GM12891 (cell line): ENCODE data around the gene NBAS.
A peak's percentile ranks its signal among the peaks of the same experiment; 100 is the strongest.

Experiments
- DNase-seq: peaks from one replicate; pipeline ENCODE4 v3.0.0; 2011; ENCODE audit warnings: low spot score; ENCODE audit not compliant: insufficient read length
- FAIRE-seq: peaks from 2 replicates; lab custom pipeline; 2011; peaks lifted over from hg19 to GRCh38; lab: Jason Lieb, UNC
- PAX5 ChIP-seq: IDR thresholded peaks from 2 replicates; pipeline ENCODE4 v1.6.1; 2011; ENCODE audit warnings: low read length, moderate library complexity, mild to moderate bottlenecking; ENCODE audit not compliant: insufficient read depth, severe bottlenecking
- POLR2A ChIP-seq: IDR thresholded peaks from 2 replicates; pipeline ENCODE4 v1.6.1; 2011; ENCODE audit warnings: low read depth, low read length, control low read depth
- POLR2AphosphoS5 ChIP-seq: IDR thresholded peaks from 2 replicates; pipeline ENCODE4 v1.6.1; 2011; ENCODE audit warnings: low read depth, low read length, control low read depth
- POU2F2 ChIP-seq: IDR thresholded peaks from 2 replicates; pipeline ENCODE4 v1.6.1; 2011; ENCODE audit warnings: low read depth, mild to moderate bottlenecking, control low read depth, low read length, moderate library complexity
- SPI1 ChIP-seq: IDR thresholded peaks from 2 replicates; pipeline ENCODE4 v1.6.1; 2011; ENCODE audit warnings: low read depth, low read length, control low read depth
- TAF1 ChIP-seq: IDR thresholded peaks from 2 replicates; pipeline ENCODE4 v1.6.1; 2011; ENCODE audit warnings: low read depth, low read length, control low read depth

The NBAS gene

GRCh38 chr2:15603044-15603765, 42.1 kb upstream of the NBAS start:
- DNase-seq: no peak
- TF ChIP-seq PAX5: no peak
- TF ChIP-seq SPI1: no peak
- no peak for TF ChIP-seq TAF1
- TF ChIP-seq POU2F2: no peak
- no peak for TF ChIP-seq POLR2AphosphoS5
- no peak for TF ChIP-seq POLR2A
- peak; percentile 20 for FAIRE-seq

- no peak for DNase-seq
- TF ChIP-seq SPI1: no peak
- no peak for TF ChIP-seq POU2F2
- TF ChIP-seq POLR2AphosphoS5: no peak
- no peak for TF ChIP-seq TAF1
- TF ChIP-seq POLR2A: no peak
- no peak for TF ChIP-seq PAX5
- no peak for FAIRE-seq
Measured at GRCh38 chr2:15602393-15602792, 41.3 kb upstream of the NBAS start.

DNA sequence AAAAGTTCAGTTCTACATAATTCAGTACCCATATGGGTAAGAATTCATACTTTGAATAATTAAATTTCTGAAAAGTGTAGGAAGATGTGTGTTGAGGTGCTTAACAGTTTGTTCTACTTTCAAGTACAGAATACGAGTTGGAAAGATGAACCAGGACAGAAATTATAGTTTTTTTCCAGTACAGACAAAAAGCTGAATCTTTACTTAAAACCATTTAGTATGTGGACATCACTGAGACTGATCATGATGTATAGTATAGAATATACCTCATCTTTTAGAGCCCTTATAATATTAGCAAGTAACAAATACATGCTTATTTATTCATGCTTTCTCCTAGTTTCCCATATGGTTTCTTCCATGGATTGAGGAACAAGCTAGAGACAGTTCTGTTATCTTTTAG, 40.5 kb upstream of the NBAS start:
- no peak for TF ChIP-seq POU2F2
- no peak for TF ChIP-seq SPI1
- TF ChIP-seq PAX5: no peak
- no peak for TF ChIP-seq TAF1
- no peak for TF ChIP-seq POLR2A
- TF ChIP-seq POLR2AphosphoS5: no peak
- DNase-seq (no peak), FAIRE-seq (no peak)

DNA sequence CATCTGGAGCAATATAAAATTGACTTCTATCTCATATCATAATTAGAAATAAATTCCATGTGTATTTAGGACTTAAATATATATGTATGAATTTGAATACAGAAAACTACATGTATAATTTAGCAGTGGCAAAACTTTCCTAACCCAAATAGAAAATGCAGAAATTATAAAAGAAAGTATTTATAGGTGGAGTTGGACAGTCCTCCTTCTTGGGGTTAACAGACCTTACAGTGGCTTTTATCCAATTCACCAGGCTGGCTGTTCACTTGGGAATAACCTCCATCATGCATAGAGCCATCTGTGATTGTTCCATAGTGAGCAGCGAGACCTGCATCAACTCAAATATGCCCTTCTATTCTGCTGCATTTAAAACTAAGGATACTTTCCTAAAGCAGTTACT, 38.9 kb upstream of the NBAS start:
- FAIRE-seq (no peak), DNase-seq (no peak)
- TF ChIP-seq POLR2A: no peak
- no peak for TF ChIP-seq POLR2AphosphoS5
- TF ChIP-seq POU2F2: no peak
- TF ChIP-seq TAF1: no peak
- TF ChIP-seq SPI1: no peak
- TF ChIP-seq PAX5: no peak

DNA sequence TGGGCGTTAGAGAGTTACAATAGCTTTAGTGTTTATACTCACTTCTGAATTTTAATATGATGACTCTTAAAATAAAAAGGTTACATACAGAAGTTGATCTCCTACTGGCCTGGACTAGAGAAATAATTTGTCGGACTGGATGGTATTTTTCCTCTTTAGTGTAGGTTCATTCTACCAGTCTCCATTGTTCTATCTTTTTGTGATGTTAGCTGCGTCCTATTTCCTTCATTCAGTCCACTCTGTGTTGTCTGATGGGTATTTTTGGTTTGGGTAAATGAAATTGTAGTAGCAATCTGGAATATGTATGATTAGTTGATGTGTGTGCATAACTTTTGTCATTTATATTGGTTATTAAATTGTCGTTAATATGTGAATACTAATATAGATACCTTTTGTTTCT, 35.8 kb upstream of the NBAS start:
- DNase-seq (no peak), FAIRE-seq (no peak)
- TF ChIP-seq POU2F2: no peak

DNA sequence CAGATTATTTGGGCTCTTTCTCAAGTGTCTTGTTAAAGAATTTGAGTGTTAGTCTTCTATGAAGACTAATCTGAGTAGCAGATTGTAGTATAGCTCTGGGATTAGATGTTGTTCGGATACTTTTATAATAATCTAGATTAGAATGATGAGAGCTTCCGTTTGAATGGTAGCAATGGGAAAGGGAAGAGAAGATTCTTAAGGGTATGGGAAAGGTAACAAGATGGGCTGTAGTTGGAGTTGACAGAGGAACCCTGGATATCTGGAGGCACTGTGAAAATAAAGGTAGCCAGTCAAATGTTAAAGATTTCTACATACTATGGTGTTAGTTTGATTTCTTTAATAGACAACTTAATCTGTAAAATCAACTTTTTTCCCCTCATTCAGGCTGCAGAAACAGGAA, 35.2 kb upstream of the NBAS start:
- TF ChIP-seq POLR2A (no peak), SPI1 (no peak), TAF1 (no peak), POLR2AphosphoS5 (no peak), PAX5 (no peak), POU2F2 (no peak)
- no peak for FAIRE-seq
- DNase-seq: no peak

DNA sequence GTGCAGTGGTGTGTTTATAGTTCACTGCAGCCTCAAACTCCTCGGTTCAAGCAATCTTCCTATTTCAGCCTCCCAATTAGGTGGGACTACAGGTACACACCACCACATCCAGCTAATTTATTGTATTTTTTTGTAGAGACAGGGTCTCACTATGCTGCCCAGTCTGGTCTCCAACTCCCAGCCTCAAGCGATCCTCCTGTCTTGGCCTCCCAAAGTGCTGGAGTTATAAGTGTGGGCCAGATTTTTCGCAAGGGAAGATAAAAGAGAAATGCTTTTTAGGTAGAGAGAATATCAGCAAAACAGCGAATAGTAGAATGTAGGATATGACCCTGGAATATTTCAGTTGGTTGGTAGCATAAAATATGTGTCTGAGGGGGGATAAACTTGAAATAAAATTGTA, 34.8 kb upstream of the NBAS start:
- DNase-seq (no peak), FAIRE-seq (no peak)
- no peak for TF ChIP-seq SPI1
- TF ChIP-seq POLR2A: no peak
- TF ChIP-seq TAF1: no peak
- TF ChIP-seq POLR2AphosphoS5: no peak
- TF ChIP-seq POU2F2: no peak
- no peak for TF ChIP-seq PAX5

DNA sequence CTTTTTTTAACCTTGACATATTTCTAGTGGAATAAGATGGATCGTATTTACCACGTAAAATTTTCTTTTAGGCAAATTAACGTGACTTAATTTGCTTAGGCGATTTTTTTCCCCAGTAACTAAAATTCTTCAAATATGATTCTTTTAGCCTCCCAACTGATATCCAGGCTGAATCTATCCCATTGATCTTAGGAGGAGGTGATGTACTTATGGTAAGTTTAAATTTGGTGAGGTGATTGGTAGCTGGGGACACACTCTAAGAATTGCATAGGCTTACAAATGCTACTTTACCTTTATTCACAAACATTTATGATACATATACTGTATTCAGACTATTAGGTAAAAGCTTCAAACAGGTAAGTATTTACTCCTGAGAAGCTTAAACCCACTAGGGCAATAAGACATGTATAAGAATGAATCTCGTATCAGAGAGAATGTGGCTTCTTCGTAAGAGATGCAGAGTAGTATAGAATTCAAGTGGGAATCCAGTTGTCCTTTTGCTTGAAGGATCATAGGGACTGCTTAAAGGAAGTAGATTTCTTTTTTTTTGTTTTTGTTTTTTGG, 34.3 kb upstream of the NBAS start:
- no peak for DNase-seq
- TF ChIP-seq SPI1 (no peak), POU2F2 (no peak), TAF1 (no peak), POLR2A (no peak), PAX5 (no peak), POLR2AphosphoS5 (no peak)
- no peak for FAIRE-seq

DNA sequence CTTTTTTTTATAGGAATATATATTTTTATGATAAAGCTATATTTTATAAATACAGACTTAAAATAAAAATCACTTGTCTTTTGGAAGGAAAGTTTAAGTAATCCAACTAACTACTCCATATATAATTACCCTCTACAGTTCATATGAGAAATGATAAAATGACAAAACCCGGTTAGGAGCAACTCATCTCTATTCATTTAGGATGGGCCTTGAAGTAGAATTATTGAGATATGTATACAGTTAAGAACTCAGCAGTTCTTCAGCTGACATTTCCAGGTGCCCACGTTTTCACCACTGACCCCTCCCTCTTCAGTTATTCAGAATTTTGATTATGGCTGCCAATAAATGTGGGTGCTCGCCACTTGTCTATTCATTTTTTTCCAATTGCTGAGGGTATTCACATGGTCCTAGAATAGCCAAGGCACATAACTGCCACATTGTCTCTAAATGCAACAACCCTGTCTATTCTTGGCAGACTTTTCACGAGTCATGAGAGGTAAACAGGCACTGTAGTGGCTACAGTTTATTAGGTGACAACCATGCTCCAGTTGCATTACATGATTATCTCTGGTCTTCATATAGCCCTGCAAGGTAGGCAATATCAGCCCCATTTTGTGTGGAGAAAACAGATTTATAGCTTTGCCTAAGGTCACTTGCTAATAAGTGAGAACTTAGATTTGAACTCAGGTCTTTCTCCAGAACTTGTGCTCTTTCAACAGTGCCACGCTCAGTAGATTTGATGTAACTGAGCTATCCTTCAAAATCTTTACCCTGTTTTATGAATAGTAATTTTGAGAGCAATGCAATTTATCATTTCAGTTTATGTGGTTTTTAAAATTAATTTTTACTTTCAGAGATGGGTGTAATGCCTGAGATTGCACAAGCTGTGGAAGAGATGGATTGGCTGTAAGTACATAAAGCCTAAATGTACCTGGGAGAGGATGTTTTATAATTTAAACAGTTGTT, 33.4 kb upstream of the NBAS start:
- no peak for TF ChIP-seq POLR2A
- TF ChIP-seq POU2F2: no peak
- no peak for TF ChIP-seq TAF1
- no peak for TF ChIP-seq POLR2AphosphoS5
- TF ChIP-seq PAX5: no peak
- DNase-seq (no peak), FAIRE-seq (no peak)
